ENCODE results near the gene BAIAP2.

DNA sequence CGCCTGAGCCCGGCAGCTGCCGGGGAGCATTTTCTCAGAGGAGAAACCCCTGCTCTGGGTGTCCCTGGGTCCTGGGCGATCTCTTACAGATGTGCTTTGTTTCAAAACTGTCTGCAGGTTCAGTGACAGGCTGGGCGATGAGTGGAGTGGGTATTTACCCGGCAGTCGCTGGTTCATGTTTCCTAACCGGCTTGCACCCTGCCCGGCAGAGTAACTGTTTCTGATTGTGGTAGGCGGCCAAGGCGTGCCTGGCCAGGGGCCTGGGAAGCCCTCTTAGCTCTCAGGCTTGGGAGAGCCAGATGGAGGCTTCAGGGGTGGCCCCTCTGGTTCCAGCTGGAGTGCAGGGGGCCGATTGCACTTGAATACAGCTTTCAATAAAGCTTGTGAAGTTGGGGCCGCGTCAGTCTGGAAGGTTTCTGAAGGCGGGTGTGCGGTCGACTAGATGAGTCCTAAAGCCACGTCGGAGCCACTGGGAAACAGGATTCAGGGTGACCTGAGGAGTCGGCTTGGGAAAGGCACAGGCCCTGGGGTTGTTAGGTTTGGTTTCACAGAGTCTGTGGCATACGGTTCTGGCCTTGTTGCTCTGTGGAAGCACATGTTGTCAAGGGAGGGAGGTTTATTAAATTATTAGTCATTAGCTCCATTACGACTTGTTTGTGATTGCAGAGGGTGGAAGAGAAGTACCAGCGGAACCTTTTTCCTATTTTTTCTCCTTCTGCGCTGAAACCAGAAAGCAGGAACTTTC, 1.4 kb downstream of the BAIAP2 start:
- no peak for TF ChIP-seq CEBPB (IDR thresholded peaks at IDR 0.05)
- no peak for TF ChIP-seq NFE2L2 (conservative IDR thresholded peaks at IDR 0.05; ENCODE audit: low read length)
- TF ChIP-seq CBX2 (IDR thresholded peaks at IDR 0.05; ENCODE audit: borderline replicate concordance, low read depth): no peak
- TF ChIP-seq, protein P1, sequence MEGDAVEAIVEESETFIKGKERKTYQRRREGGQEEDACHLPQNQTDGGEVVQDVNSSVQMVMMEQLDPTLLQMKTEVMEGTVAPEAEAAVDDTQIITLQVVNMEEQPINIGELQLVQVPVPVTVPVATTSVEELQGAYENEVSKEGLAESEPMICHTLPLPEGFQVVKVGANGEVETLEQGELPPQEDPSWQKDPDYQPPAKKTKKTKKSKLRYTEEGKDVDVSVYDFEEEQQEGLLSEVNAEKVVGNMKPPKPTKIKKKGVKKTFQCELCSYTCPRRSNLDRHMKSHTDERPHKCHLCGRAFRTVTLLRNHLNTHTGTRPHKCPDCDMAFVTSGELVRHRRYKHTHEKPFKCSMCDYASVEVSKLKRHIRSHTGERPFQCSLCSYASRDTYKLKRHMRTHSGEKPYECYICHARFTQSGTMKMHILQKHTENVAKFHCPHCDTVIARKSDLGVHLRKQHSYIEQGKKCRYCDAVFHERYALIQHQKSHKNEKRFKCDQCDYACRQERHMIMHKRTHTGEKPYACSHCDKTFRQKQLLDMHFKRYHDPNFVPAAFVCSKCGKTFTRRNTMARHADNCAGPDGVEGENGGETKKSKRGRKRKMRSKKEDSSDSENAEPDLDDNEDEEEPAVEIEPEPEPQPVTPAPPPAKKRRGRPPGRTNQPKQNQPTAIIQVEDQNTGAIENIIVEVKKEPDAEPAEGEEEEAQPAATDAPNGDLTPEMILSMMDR (IDR thresholded peaks at IDR 0.05): no peak

All from A549 (cell line).